Calu3 (cell line): ENCODE measurements around the gene IL17RD. TPM values are rescaled to one million over a fixed set of nuclear protein-coding genes. Genes with fewer than 3 reads are reported as not detected.
A peak's percentile ranks its signal among the peaks of the same experiment; 100 is the strongest.

ENCODE experiments used
- BruUV-seq: library from RNA; stranded (reverse); fragments of 400-500 nt; replicated peaks from 2 replicates; lab custom pipeline; 2021; lab: Mats Ljungman, UMichigan
- CTCF ChIA-PET: fragments of 300-600 bp; sonication (Branson Sonifier 250); formaldehyde crosslinking; loops from one replicate; lab custom pipeline; 2022; ENCODE audit warnings: antibody characterized with exemption; lab: Charles Lee
- DNase-seq: peaks from one replicate; pipeline ENCODE4 v3.0.0; 2022
- H3K27ac Mint-ChIP-seq: one replicate; pipeline ENCODE4 v1.8.0; 2022; ENCODE audit warnings: mixed read lengths; ENCODE audit not compliant: unreplicated experiment
- H3K27me3 Mint-ChIP-seq: one replicate; pipeline ENCODE4 v1.8.0; 2022; ENCODE audit warnings: mixed read lengths; ENCODE audit not compliant: unreplicated experiment
- H3K36me3 Mint-ChIP-seq: one replicate; pipeline ENCODE4 v1.8.0; 2022; ENCODE audit warnings: mild to moderate bottlenecking, moderate library complexity, mixed read lengths; ENCODE audit not compliant: insufficient read depth, unreplicated experiment
- H3K4me1 Mint-ChIP-seq: one replicate; pipeline ENCODE4 v1.8.0; 2022; ENCODE audit warnings: mild to moderate bottlenecking, low read depth, mixed read lengths; ENCODE audit not compliant: unreplicated experiment
- H3K4me3 Mint-ChIP-seq: one replicate; pipeline ENCODE4 v1.8.0; 2022; ENCODE audit warnings: mild to moderate bottlenecking, low read depth, moderate library complexity, mixed read lengths; ENCODE audit not compliant: unreplicated experiment
- H3K9me3 Mint-ChIP-seq: one replicate; pipeline ENCODE4 v1.8.0; 2022; ENCODE audit warnings: low read depth, mixed read lengths; ENCODE audit not compliant: unreplicated experiment
- CTCF ChIP-seq: fragments of 200-600 bp; IDR thresholded peaks from one replicate; pipeline ENCODE4 v1.8.0; 2022; ENCODE audit warnings: antibody characterized with exemption; ENCODE audit not compliant: unreplicated experiment
- intact Hi-C: fragments of 100-400 bp; cut with micrococcal nuclease; formaldehyde crosslinking; loops from one replicate; pipeline ENCODE4 v1.10.0; 2022; ENCODE audit not compliant: unreplicated experiment
- total RNA-seq: library from RNA; stranded (reverse); gene quantifications from 2 replicates; pipeline ENCODE4 v1.2.3, GENCODE V29; 2022

IL17RD gene
- total RNA-seq, 1 experiment from 2014 or later, result 2.2 TPM

- no peak for TF ChIP-seq CTCF
- no TSS peak for BruUV-seq
- Mint-ChIP-seq H3K9me3 (no peaks in the 10 kb centered on the region), H3K36me3 (peaks cover 19% of the 10 kb centered on the region), H3K4me3 (no peak overlapping the region), H3K27ac (no peak overlapping the region), H3K4me1 (peaks cover 26% of the 10 kb centered on the region), H3K27me3 (peaks cover 31% of the 10 kb centered on the region)
- no peak for DNase-seq
- CTCF ChIA-PET, result no interaction called here
- intact Hi-C loops, result loop anchor here (5.0 kb wide), 1 partner anchor 66 kb away; no protein-coding TSS in a partner anchor
Observed at GRCh38 chr3:57168151-57168550, 3.0 kb upstream of the IL17RD start.

- Mint-ChIP-seq H3K36me3 (peaks cover 19% of the 10 kb centered on the region), H3K9me3 (no peaks in the 10 kb centered on the region), H3K4me3 (no peak overlapping the region), H3K27me3 (peaks cover 45% of the 10 kb centered on the region), H3K27ac (no peak overlapping the region), H3K4me1 (peaks cover 26% of the 10 kb centered on the region)
- intact Hi-C loops, result loop anchor here (5.0 kb wide), 1 partner anchor 64 kb away; no protein-coding TSS in a partner anchor
- no TSS peak for BruUV-seq
- no peak for TF ChIP-seq CTCF
- no peak for DNase-seq
- CTCF ChIA-PET, result interaction anchor here (0.7 to 1.3 kb wide), 2 partner anchors 71 to 561 kb away, joined by 3 to 4 read pairs; no protein-coding TSS in a partner anchor
Observed at GRCh38 chr3:57166660-57167059, 1.5 kb upstream of the IL17RD start.

- Mint-ChIP-seq H3K27ac (peak overlapping the region; percentile 39), H3K4me1 (peaks cover 21% of the 10 kb centered on the region), H3K4me3 (peak overlapping the region; percentile 74), H3K9me3 (no peaks in the 10 kb centered on the region), H3K27me3 (peaks cover 52% of the 10 kb centered on the region), H3K36me3 (peaks cover 19% of the 10 kb centered on the region)
- no peak for DNase-seq
- CTCF ChIA-PET, result interaction anchor here (1.3 kb wide), 1 partner anchor 70 kb away, joined by 3 read pairs; no protein-coding TSS in a partner anchor
- TF ChIP-seq CTCF, result no peak
- intact Hi-C loops, result loop anchor here (5.0 kb wide), 1 partner anchor 63 kb away; no protein-coding TSS in a partner anchor
- BruUV-seq, result no TSS peak
Observed at GRCh38 chr3:57165641-57166040, 488 bp upstream of the IL17RD start.

- DNase-seq, result peak; percentile 15
- TF ChIP-seq CTCF, result no peak
- Mint-ChIP-seq H3K9me3 (no peaks in the 10 kb centered on the region), H3K36me3 (peaks cover 19% of the 10 kb centered on the region), H3K27me3 (peaks cover 65% of the 10 kb centered on the region), H3K4me1 (peaks cover 14% of the 10 kb centered on the region), H3K4me3 (peak overlapping the region; percentile 74), H3K27ac (no peak overlapping the region)
- intact Hi-C loops, result no loop called here
- no TSS peak for BruUV-seq
- CTCF ChIA-PET, result no interaction called here
Observed at GRCh38 chr3:57164217-57164656, 916 bp downstream of the IL17RD start.
